ENCODE results near the gene MPC2. TPM values are rescaled to one million over a fixed set of nuclear protein-coding genes. Genes with fewer than 3 reads are reported as not detected.

MPC2 gene
- total RNA-seq, 1 experiment from 2014 or later = 42.8 TPM

GRCh38 chr1:167904652-167905130 lies 32.2 kb downstream of the MPC2 start:
- Mint-ChIP-seq H3K9me3 (peaks cover 16% of the 10 kb centered on the region), H3K4me1 (peaks cover 22% of the 10 kb centered on the region), H3K36me3 (peaks cover 13% of the 10 kb centered on the region), H3K27me3 (ENCODE audit: low read depth) (no peaks in the 10 kb centered on the region), H3K4me3 (no peak overlapping the region), H3K27ac (peak overlapping the region; percentile 9; the same call in 1 of the 2 replicates)
- ChIA-PET CTCF (interaction anchor here (0.6 to 1.4 kb wide), 7 partner anchors 13 to 178 kb away, joined by 3 to 7 read pairs (median 3); partner anchors contain the start of gene DCAF6), POLR2A (interaction anchor here (1.0 kb wide), 1 partner anchor 9 kb away, joined by 4 read pairs; the partner anchor contains the start of gene ADCY10)
- TF ChIP-seq MAX (CRISPR knock-in tag; IDR thresholded peaks at IDR 0.05) (no peak), HMGXB4 (CRISPR knock-in tag; IDR thresholded peaks at IDR 0.05) (no peak), TEAD4 (CRISPR knock-in tag; IDR thresholded peaks at IDR 0.05) (no peak), ZNF671 (CRISPR knock-in tag; IDR thresholded peaks at IDR 0.05) (no peak), PRRX2 (CRISPR knock-in tag; IDR thresholded peaks at IDR 0.05) (no peak), ESRRA (CRISPR knock-in tag; IDR thresholded peaks at IDR 0.05; ENCODE audit: borderline replicate concordance) (no peak), NR2C2 (CRISPR knock-in tag; IDR thresholded peaks at IDR 0.05) (no peak), GABPB1 (CRISPR knock-in tag; IDR thresholded peaks at IDR 0.05) (no peak), SOX15 (CRISPR knock-in tag; IDR thresholded peaks at IDR 0.05) (no peak), ZNF423 (CRISPR knock-in tag; IDR thresholded peaks at IDR 0.05) (no peak), NR1H2 (CRISPR knock-in tag; IDR thresholded peaks at IDR 0.05) (no peak), ATF6 (CRISPR knock-in tag; IDR thresholded peaks at IDR 0.05) (no peak), ZNF219 (CRISPR knock-in tag; IDR thresholded peaks at IDR 0.05; ENCODE audit: borderline replicate concordance) (no peak), ZNF512 (CRISPR knock-in tag; IDR thresholded peaks at IDR 0.05; ENCODE audit: borderline replicate concordance) (no peak), CTCF (IDR thresholded peaks at IDR 0.05) (no peak), ZBTB43 (CRISPR knock-in tag; IDR thresholded peaks at IDR 0.05) (no peak), EMX1 (CRISPR knock-in tag; IDR thresholded peaks at IDR 0.05) (no peak), ZNF416 (CRISPR knock-in tag; IDR thresholded peaks at IDR 0.05) (no peak)
- ATAC-seq = peak; percentile 72
- DNase-seq (ENCODE audit: low spot score) = no peak

- peaks cover 17% of the 10 kb centered on the region for H3K4me1 Mint-ChIP-seq
- H3K4me3 Mint-ChIP-seq = no peak overlapping the region
- POLR2A ChIA-PET = no interaction called here
- ATAC-seq = no peak
- H3K27me3 Mint-ChIP-seq (ENCODE audit: low read depth) = no peaks in the 10 kb centered on the region
- H3K27ac Mint-ChIP-seq = no peak overlapping the region
- DNase-seq (ENCODE audit: low spot score) = no peak
- H3K36me3 Mint-ChIP-seq = no peaks in the 10 kb centered on the region
- CTCF ChIA-PET = no interaction called here
- no peaks in the 10 kb centered on the region for H3K9me3 Mint-ChIP-seq
- TF ChIP-seq FOXP4 (CRISPR knock-in tag; IDR thresholded peaks at IDR 0.05) (no peak), CREB1 (CRISPR knock-in tag; IDR thresholded peaks at IDR 0.05) (no peak), ERG (CRISPR knock-in tag; IDR thresholded peaks at IDR 0.05) (no peak), ZNF671 (CRISPR knock-in tag; IDR thresholded peaks at IDR 0.05) (no peak)
Observed at GRCh38 chr1:167900907-167901306, 36.0 kb downstream of the MPC2 start.

Measured in WTC11 (cell line).